ENCODE measurements around the gene ROBO3.

The ROBO3 gene

DNA sequence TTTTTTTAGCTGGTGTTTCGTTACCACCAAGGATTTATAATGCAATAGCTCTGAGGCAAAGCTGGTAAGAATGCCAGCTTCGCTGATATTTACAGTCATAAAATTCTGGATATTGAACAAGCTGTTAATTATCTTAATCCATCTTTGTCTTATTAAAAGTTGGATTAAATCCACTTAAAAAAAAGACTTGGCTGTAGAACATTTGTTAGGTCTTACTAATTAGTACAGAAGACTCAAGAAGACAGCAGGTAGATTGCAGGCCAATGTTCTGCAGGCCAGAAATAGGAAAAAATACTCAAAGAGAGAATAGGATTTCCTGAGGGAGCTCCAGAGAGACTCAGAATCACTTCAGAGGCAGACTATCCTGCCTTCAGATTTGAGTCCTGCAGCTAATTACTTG, 24.9 kb downstream of the ROBO3 start:
- Histone ChIP-seq H3K4me3 (ENCODE audit: insufficient read depth, low read depth, low read length, poor library complexity, severe bottlenecking) (no peak overlapping the region), H3K27me3 (replicated peaks; ENCODE audit: control insufficient read depth, insufficient read depth, low read length, poor library complexity, severe bottlenecking) (no peaks in the 10 kb centered on the region), H3K9me3 (ENCODE audit: control insufficient read depth, low read length) (no peaks in the 10 kb centered on the region), H3K36me3 (ENCODE audit: control insufficient read depth, insufficient read depth, low read length) (no peaks in the 10 kb centered on the region), H3K27ac (ENCODE audit: insufficient read depth, low read length, poor library complexity, severe bottlenecking) (no peak overlapping the region), H3K4me1 (ENCODE audit: control insufficient read depth, insufficient read depth, low read length, poor library complexity, severe bottlenecking) (no peaks in the 10 kb centered on the region)
- no peak for DNase-seq

DNA sequence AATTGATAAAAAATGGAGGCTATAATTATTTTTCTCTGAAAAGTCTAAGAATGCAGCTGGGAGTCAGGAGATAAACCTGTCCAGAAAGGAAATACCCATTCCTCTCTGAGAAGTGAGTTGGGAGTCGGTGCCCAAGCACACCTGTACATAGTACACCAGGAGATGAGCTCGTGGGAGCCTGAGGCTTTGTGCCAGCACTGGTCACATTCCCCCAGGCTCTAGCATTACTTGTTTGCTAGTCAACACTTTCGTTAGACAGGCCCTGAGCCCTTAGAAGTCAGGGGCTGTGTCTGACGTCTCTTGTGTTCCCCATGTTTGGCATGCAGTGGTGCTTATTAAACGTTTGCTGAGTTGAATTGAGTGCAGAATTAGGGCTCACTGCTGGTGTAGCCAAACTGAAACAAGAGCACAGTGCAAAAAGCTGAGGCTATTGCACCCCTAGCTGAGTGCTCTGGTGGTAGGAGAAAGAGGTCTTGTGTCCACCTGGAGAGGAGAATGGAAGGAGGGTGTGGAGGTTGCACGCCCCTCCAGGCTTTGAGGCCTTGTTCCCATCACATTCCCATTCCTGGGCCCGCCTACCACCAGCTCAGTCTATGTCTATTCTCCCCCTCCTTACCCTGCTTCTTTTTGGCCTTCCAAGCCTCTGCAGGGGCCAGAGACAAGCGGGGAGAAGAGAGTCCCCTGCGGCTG, 25.6 kb downstream of the ROBO3 start:
- no peak for DNase-seq
- Histone ChIP-seq H3K4me1 (ENCODE audit: control insufficient read depth, insufficient read depth, low read length, poor library complexity, severe bottlenecking) (no peaks in the 10 kb centered on the region), H3K27me3 (replicated peaks; ENCODE audit: control insufficient read depth, insufficient read depth, low read length, poor library complexity, severe bottlenecking) (no peaks in the 10 kb centered on the region), H3K9me3 (ENCODE audit: control insufficient read depth, low read length) (no peaks in the 10 kb centered on the region), H3K27ac (ENCODE audit: insufficient read depth, low read length, poor library complexity, severe bottlenecking) (no peak overlapping the region), H3K4me3 (ENCODE audit: insufficient read depth, low read depth, low read length, poor library complexity, severe bottlenecking) (no peak overlapping the region), H3K36me3 (ENCODE audit: control insufficient read depth, insufficient read depth, low read length) (no peaks in the 10 kb centered on the region)

DNA sequence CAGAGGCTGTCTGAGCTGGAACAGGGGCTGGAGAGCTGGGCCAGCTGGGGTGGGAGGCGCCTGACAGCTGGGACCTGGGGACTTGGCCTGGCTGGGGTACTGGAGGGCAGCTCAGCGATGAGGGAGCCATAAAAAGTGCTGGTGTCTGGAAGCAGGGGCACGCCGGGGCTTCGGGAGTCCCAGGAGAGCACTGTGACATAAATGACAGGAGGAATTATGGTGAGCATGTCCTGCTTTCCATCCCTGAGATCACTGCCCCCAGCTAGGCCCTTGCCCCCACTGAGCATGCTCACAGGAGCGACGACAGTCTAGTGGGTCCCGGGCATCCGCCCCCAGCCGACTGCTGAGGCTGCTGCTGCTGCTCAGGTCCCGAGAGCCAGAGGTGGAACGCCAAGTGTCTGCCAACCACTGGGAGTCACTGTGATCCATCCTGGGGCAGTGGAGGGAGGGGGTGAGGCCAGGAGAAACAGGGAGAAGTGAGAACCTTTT, 26.2 kb downstream of the ROBO3 start:
- no peaks in the 10 kb centered on the region for H3K4me1 ChIP-seq (ENCODE audit: control insufficient read depth, insufficient read depth, low read length, poor library complexity, severe bottlenecking)
- no peak for DNase-seq

DNA sequence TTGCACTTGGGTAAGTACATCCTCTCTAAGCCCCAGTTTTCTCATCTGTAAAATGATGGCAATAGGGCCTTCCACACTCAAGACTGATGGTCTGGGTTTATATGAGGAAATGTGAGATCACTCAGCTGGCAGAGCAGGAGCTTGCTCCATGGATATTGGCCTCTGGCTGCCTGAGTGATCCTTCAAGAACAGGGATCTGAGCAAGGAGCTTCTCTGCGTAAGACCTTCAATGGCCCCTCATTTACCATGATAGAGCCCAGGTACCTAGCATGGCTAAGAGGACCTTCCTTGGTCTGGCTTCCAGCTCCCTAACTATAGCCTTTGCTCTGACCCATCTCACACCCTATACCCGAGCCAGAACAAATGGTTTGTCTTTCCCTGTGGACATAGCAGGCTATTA, 26.9 kb downstream of the ROBO3 start:
- no peak for DNase-seq
- Histone ChIP-seq H3K4me3 (ENCODE audit: insufficient read depth, low read depth, low read length, poor library complexity, severe bottlenecking) (no peak overlapping the region), H3K9me3 (ENCODE audit: control insufficient read depth, low read length) (no peaks in the 10 kb centered on the region), H3K4me1 (ENCODE audit: control insufficient read depth, insufficient read depth, low read length, poor library complexity, severe bottlenecking) (no peaks in the 10 kb centered on the region), H3K36me3 (ENCODE audit: control insufficient read depth, insufficient read depth, low read length) (no peaks in the 10 kb centered on the region), H3K27me3 (replicated peaks; ENCODE audit: control insufficient read depth, insufficient read depth, low read length, poor library complexity, severe bottlenecking) (no peaks in the 10 kb centered on the region), H3K27ac (ENCODE audit: insufficient read depth, low read length, poor library complexity, severe bottlenecking) (no peak overlapping the region)

More for the DNA sequence above, 26.2 kb downstream of the ROBO3 start:
- H3K9me3 ChIP-seq (ENCODE audit: control insufficient read depth, low read length): no peaks in the 10 kb centered on the region
- no peaks in the 10 kb centered on the region for H3K36me3 ChIP-seq (ENCODE audit: control insufficient read depth, insufficient read depth, low read length)
- H3K27ac ChIP-seq (ENCODE audit: insufficient read depth, low read length, poor library complexity, severe bottlenecking): no peak overlapping the region
- H3K4me3 ChIP-seq (ENCODE audit: insufficient read depth, low read depth, low read length, poor library complexity, severe bottlenecking): no peak overlapping the region
- H3K27me3 ChIP-seq (replicated peaks; ENCODE audit: control insufficient read depth, insufficient read depth, low read length, poor library complexity, severe bottlenecking): no peaks in the 10 kb centered on the region

DNA sequence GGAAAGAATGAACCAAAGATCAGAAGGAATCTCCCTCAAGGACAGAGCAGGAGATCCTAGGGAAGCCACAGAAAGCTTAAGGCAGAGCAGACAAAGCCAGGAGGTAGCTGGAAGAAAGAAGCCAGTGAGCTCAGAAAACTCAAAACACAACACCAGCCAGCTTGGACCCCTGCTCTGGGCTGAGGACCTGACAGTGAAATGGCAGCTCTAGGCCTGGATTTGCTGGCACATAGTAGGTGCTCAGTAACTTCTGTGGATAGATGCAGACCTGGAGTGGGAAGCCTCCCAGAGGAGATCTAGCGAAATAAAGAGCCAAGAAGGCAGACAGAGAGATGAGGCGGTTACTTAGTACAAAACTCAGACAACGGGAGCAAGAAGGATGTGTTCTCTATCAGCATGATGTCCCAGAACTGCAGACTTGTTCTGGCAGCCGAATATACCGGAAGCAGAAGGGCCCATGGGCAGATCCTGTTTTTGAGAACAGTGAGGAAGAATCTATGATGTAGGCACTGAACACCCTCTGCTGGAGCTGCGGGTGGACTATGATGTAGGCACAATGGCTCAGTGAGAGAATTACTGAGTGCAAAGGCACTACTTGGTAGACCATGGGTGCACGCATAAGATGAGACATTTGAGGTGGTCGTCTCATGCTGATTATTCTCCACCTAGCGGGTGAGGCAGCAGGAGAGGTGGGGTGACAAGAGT, 27.7 kb downstream of the ROBO3 start:
- H3K4me3 ChIP-seq (ENCODE audit: insufficient read depth, low read depth, low read length, poor library complexity, severe bottlenecking): no peak overlapping the region
- H3K36me3 ChIP-seq (ENCODE audit: control insufficient read depth, insufficient read depth, low read length): no peaks in the 10 kb centered on the region
- no peak overlapping the region for H3K27ac ChIP-seq (ENCODE audit: insufficient read depth, low read length, poor library complexity, severe bottlenecking)
- no peaks in the 10 kb centered on the region for H3K9me3 ChIP-seq (ENCODE audit: control insufficient read depth, low read length)
- DNase-seq: no peak
- H3K27me3 ChIP-seq (replicated peaks; ENCODE audit: control insufficient read depth, insufficient read depth, low read length, poor library complexity, severe bottlenecking): no peaks in the 10 kb centered on the region
- no peaks in the 10 kb centered on the region for H3K4me1 ChIP-seq (ENCODE audit: control insufficient read depth, insufficient read depth, low read length, poor library complexity, severe bottlenecking)

DNA sequence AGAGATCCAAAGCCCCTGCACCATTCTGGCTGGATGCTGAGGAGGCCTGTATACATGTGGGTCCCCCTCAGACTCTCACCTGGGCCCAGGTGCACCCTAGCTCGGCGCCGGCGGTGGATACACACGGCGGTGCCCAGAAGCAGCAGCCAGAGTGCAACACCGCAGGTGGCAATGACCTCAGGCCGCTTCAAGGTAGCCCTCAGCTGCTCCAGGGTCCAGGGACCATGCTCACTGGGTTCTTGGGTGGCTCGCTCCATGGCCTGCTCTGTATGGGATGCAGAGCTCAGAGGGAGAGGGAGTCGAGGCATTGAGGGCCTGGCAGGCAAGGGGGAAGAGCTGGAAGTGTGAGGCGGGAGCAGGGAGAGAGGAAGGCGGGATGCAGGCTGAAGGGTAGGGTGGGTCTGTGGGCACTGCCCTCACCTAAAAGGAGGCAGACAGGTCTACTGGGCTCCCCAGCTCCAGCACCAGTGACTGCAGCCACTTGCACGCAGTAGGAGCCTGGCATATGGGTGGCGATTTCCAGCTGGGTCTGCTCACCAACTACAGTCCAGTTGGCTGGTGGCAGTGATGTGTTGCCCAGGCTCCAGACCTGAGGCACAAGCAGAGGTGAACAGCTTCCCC, 28.7 kb downstream of the ROBO3 start:
- no peaks in the 10 kb centered on the region for H3K36me3 ChIP-seq (ENCODE audit: control insufficient read depth, insufficient read depth, low read length)
- no peak for DNase-seq
- no peaks in the 10 kb centered on the region for H3K9me3 ChIP-seq (ENCODE audit: control insufficient read depth, low read length)
- H3K4me1 ChIP-seq (ENCODE audit: control insufficient read depth, insufficient read depth, low read length, poor library complexity, severe bottlenecking): no peaks in the 10 kb centered on the region
- no peak overlapping the region for H3K4me3 ChIP-seq (ENCODE audit: insufficient read depth, low read depth, low read length, poor library complexity, severe bottlenecking)
- H3K27me3 ChIP-seq (replicated peaks; ENCODE audit: control insufficient read depth, insufficient read depth, low read length, poor library complexity, severe bottlenecking): no peaks in the 10 kb centered on the region
- no peak overlapping the region for H3K27ac ChIP-seq (ENCODE audit: insufficient read depth, low read length, poor library complexity, severe bottlenecking)

DNA sequence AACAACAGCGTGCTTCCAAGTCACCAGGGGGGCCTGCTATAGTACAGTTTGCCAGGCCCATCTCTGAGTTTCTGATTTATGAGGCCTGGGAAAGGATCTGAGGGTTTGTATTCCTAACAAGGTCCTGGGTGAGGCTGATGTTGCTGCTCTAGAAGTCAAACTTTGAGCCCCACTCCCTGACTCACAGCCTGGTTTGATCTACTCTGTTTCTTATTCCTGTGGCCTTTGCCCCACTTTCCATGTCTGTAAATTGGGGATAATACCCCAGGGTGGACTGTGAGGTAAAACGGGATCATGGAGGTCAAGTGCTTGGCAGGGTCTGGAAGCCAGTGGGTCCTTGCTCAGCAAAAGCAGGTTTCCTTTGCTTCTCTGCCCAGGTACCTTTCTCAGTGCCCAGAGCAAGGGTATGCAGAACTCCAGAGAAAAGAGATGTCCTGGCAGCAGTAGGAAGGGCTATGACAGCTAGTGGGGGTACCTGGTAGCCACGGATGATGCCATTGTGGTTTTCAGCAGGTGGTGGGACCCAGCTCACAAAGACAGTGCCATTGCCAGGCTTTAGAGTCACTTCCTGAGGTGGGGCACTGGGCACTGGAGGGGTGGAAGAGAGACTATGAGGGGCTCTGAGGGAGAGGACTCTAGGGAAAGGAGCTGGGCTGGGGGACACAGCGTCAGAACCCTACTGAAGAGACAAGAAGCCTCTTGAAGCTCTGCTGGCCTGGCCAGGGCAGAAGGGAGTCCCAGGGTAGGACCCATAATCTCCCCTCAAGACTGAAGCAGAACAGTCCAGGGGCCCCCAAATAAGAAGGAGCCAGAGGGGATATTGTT, 29.6 kb downstream of the ROBO3 start:
- Histone ChIP-seq H3K9me3 (ENCODE audit: control insufficient read depth, low read length) (no peaks in the 10 kb centered on the region), H3K27me3 (replicated peaks; ENCODE audit: control insufficient read depth, insufficient read depth, low read length, poor library complexity, severe bottlenecking) (no peaks in the 10 kb centered on the region), H3K36me3 (ENCODE audit: control insufficient read depth, insufficient read depth, low read length) (no peaks in the 10 kb centered on the region), H3K4me1 (ENCODE audit: control insufficient read depth, insufficient read depth, low read length, poor library complexity, severe bottlenecking) (no peaks in the 10 kb centered on the region), H3K27ac (ENCODE audit: insufficient read depth, low read length, poor library complexity, severe bottlenecking) (no peak overlapping the region), H3K4me3 (ENCODE audit: insufficient read depth, low read depth, low read length, poor library complexity, severe bottlenecking) (no peak overlapping the region)
- DNase-seq: no peak

DNA sequence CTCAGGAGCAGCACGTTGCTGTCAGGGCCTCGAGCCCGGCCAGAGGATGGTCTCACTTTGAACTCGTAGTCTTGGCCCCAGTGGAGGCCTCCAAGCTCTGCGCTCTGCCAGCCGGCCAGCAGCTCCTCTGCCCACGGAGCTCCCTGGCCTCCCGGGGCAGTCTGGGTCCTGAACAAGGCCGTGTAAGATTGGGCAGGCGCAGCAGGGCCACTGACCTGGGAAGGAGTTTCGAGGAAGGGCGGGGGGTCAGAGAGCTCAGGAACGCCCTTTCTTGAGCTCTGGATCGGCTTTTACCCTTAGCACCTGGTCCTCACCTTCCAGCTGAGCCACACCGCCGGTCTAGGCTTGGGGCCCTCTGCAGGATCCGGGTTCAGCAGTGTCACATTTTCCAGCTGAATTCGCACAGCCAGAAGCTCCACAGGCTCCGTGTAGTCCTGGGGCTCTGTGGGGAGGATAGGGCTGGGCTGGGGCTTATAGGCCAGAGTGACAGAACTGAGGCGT, 30.3 kb downstream of the ROBO3 start:
- H3K36me3 ChIP-seq (ENCODE audit: control insufficient read depth, insufficient read depth, low read length): no peaks in the 10 kb centered on the region
- DNase-seq: no peak
- no peaks in the 10 kb centered on the region for H3K9me3 ChIP-seq (ENCODE audit: control insufficient read depth, low read length)

DNA sequence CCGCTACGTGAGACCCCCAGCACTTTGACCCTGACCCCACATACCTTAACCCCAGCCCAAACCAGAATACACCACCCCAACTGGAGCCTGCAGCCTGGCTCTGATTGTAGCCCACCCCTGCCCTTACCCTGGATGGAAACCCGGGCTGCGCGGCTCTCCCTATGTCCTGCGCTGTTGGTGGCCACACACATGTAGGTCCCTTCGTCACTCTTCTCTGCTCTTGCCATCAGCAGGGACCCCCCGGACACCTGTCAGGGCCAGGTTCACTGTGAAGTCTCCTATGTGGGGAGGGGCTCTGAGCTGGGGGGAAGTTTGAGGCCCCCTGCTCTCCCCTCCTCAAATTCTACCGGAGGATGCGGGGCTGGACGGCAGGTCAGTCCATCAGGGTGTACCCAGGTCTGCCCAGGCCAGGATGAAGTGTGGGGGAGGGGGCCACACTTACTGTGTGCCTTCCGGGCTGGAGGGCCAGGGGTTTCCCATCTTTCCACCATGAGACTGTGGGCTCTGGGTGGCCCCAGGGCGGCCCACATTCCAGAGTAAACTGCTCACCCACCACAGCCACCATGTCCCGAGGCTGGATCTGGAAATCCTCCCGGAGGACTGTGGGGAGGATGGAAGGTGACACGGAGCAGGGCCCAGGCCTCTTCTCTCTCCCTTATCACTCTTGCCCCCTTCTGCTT, 31.0 kb downstream of the ROBO3 start:
- DNase-seq: no peak
- Histone ChIP-seq H3K4me1 (ENCODE audit: control insufficient read depth, insufficient read depth, low read length, poor library complexity, severe bottlenecking) (no peaks in the 10 kb centered on the region), H3K27me3 (replicated peaks; ENCODE audit: control insufficient read depth, insufficient read depth, low read length, poor library complexity, severe bottlenecking) (no peaks in the 10 kb centered on the region), H3K36me3 (ENCODE audit: control insufficient read depth, insufficient read depth, low read length) (no peaks in the 10 kb centered on the region), H3K9me3 (ENCODE audit: control insufficient read depth, low read length) (no peaks in the 10 kb centered on the region), H3K27ac (ENCODE audit: insufficient read depth, low read length, poor library complexity, severe bottlenecking) (no peak overlapping the region), H3K4me3 (ENCODE audit: insufficient read depth, low read depth, low read length, poor library complexity, severe bottlenecking) (no peak overlapping the region)

More for the DNA sequence above, 30.3 kb downstream of the ROBO3 start:
- Histone ChIP-seq H3K27me3 (replicated peaks; ENCODE audit: control insufficient read depth, insufficient read depth, low read length, poor library complexity, severe bottlenecking) (no peaks in the 10 kb centered on the region), H3K4me1 (ENCODE audit: control insufficient read depth, insufficient read depth, low read length, poor library complexity, severe bottlenecking) (no peaks in the 10 kb centered on the region), H3K4me3 (ENCODE audit: insufficient read depth, low read depth, low read length, poor library complexity, severe bottlenecking) (no peak overlapping the region), H3K27ac (ENCODE audit: insufficient read depth, low read length, poor library complexity, severe bottlenecking) (no peak overlapping the region)
